ENCODE data around the gene GYPC. TPM values are rescaled to one million over a fixed set of nuclear protein-coding genes. Genes with fewer than 3 reads are reported as not detected.

The GYPC gene
- total and polyA plus RNA-seq, 4 donors, result 8.7 to 419 (median 12.3) TPM

GRCh38 chr2:126627643-126628042 is 28.3 kb upstream of the GYPC start:
- no peak for TF ChIP-seq CTCF (IDR thresholded peaks at IDR 0.05; ENCODE audit: low read depth, low read length, missing input control)
- TF ChIP-seq EGR1 (IDR thresholded peaks at IDR 0.05; ENCODE audit: low read depth in 2 of 2), result no peak
- TF ChIP-seq JUND (IDR thresholded peaks at IDR 0.05), result no peak
- TF ChIP-seq HNF4G (IDR thresholded peaks at IDR 0.05), result no peak
- TF ChIP-seq TAF1 (conservative IDR thresholded peaks at IDR 0.05), result no peak
- no peak for TF ChIP-seq YY1 (IDR thresholded peaks at IDR 0.05)
- no peak for TF ChIP-seq RAD21 (IDR thresholded peaks at IDR 0.05)
- TF ChIP-seq FOXA1 (IDR thresholded peaks at IDR 0.05), result no peak
- TF ChIP-seq HNF4A (conservative IDR thresholded peaks at IDR 0.05), result no peak
- no peak for TF ChIP-seq MAX (IDR thresholded peaks at IDR 0.05)
- TF ChIP-seq GABPA (IDR thresholded peaks at IDR 0.05 in 1 of 2, conservative IDR thresholded peaks at IDR 0.05 in 1 of 2), result no peak
- no peak for TF ChIP-seq FOXA2 (IDR thresholded peaks at IDR 0.05)
- no peak for TF ChIP-seq NR2F2 (IDR thresholded peaks at IDR 0.05)
- TF ChIP-seq RXRA (IDR thresholded peaks at IDR 0.05), result no peak
- no peak for TF ChIP-seq REST (IDR thresholded peaks at IDR 0.05)
- no peak for TF ChIP-seq SP1 (IDR thresholded peaks at IDR 0.05)
- TF ChIP-seq ZBTB33 (IDR thresholded peaks at IDR 0.05), result no peak
- H3K27me3 ChIP-seq (ENCODE audit: control insufficient read depth in 4 of 4, insufficient read depth in 4 of 4, low read length in 3 of 4), result no peaks in the 10 kb centered on the region
- DNase-seq (ENCODE audit: low spot score), result no peak
- WGBS, result 65% methylated on average over 2 of the region's 2 CpGs
- H3K27ac ChIP-seq (ENCODE audit: low read depth in 1 of 2, low read length in 2 of 2), result no peak overlapping the region
- H3K4me3 ChIP-seq (ENCODE audit: low read depth in 1 of 3, low read length in 3 of 3), result no peak overlapping the region
- no peak overlapping the region for H3K9ac ChIP-seq (ENCODE audit: low read depth in 1 of 2, low read length in 2 of 2)
- H3K4me1 ChIP-seq (ENCODE audit: control insufficient read depth in 4 of 4, insufficient read depth in 4 of 4, low read length in 3 of 4), result no peaks in the 10 kb centered on the region
- peaks cover 0 to 3% (median 1%) of the 10 kb centered on the region in 4 donors for H3K9me3 ChIP-seq (ENCODE audit: control insufficient read depth in 4 of 4, low read length in 3 of 4)
- no peaks in the 10 kb centered on the region for H3K36me3 ChIP-seq (ENCODE audit: control insufficient read depth in 4 of 4, insufficient read depth in 3 of 4, low read depth in 1 of 4, low read length in 3 of 4)

Data from liver (tissue), 9 donors.